GM23248 (cell line): Measurements from ENCODE around the gene MS4A6E.

Source experiments
- EZH2 ChIP-seq: fragments of 200-600 bp; sonication (generic); IDR thresholded peaks from 2 replicates; pipeline ENCODE4 v1.6.1; 2018; ENCODE audit warnings: antibody characterized with exemption, mild to moderate bottlenecking; ENCODE audit not compliant: insufficient read depth, poor library complexity, severe bottlenecking
- EZH2phosphoT487 ChIP-seq: fragments of 200-600 bp; sonication (generic); IDR thresholded peaks from 2 replicates; pipeline ENCODE4 v1.6.1; 2018; ENCODE audit warnings: antibody characterized with exemption, moderate library complexity, mild to moderate bottlenecking, low read depth; ENCODE audit not compliant: insufficient read depth

GRCh38 chr11:60372767-60373166 is 45.7 kb downstream of the MS4A6E start:
- no peak for TF ChIP-seq EZH2phosphoT487
- TF ChIP-seq EZH2, result no peak
